HL-60 (cell line): ENCODE measurements around the gene SLIRP.

Source experiments
- DNase-seq, 2 experiments: peaks; one replicate each; pipeline ENCODE4 v3.0.0-alpha.2; 2010 to 2020; ENCODE audit warnings: low read depth in 1 of 2, low spot score in 1 of 2
- H3K27ac ChIP-seq: fragments of 250-450 bp; sonication (Bioruptor Pico); replicated peaks from 2 replicates; pipeline ENCODE4 v1.5.1; 2020; ENCODE audit warnings: mild to moderate bottlenecking, moderate library complexity
- H3K27me3 ChIP-seq: fragments of 250-450 bp; sonication (Bioruptor Pico); 2 replicates; pipeline ENCODE4 v1.5.1; 2021; ENCODE audit warnings: mild to moderate bottlenecking, moderate library complexity; ENCODE audit not compliant: insufficient read depth, poor library complexity, severe bottlenecking
- H3K4me3 ChIP-seq: replicated peaks from 2 replicates; pipeline ENCODE4 v1.5.1; 2011; ENCODE audit warnings: mild to moderate bottlenecking, control low read depth, low read length; ENCODE audit not compliant: insufficient read depth
- GABPA ChIP-seq: IDR thresholded peaks from 2 replicates; pipeline ENCODE4 v1.6.1; 2012; ENCODE audit warnings: low read depth
- POLR2AphosphoS5 ChIP-seq: IDR thresholded peaks from 2 replicates; pipeline ENCODE4 v1.6.1; 2012; ENCODE audit warnings: low read depth
- SPI1 ChIP-seq: IDR thresholded peaks from 2 replicates; pipeline ENCODE4 v1.6.1; 2012; ENCODE audit warnings: low read depth, mild to moderate bottlenecking, borderline replicate concordance
- TF ChIP-seq, protein P1 (sequence below): IDR thresholded peaks from 2 replicates; pipeline ENCODE4 v1.6.1; 2012; ENCODE audit warnings: low read depth; ENCODE audit not compliant: insufficient replicate concordance
- TF ChIP-seq, protein P2 (sequence below): IDR thresholded peaks from one replicate; pipeline ENCODE4 v1.5.1; 2011; ENCODE audit warnings: low read length, control low read depth, inconsistent platforms; ENCODE audit not compliant: insufficient read depth

Gene SLIRP

DNA sequence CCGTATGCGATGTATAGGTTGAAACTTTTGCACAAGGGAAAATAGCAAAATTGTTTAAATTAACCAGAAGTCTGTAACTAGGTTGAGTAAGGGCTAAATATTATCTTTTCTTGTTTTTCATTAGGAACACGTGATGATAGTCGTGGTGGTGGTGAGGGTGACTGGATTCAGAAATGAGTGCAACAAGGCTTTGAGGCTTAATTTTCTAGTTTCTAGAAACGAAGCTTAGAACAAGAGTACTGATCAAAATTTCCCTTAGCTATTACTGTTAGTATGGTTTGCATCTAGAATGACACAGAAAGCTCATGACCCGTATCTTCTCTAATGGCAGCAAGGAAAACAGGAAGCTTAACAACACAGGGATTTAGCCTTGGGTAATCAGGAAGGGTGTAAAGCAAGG is 7.0 kb downstream of the SLIRP start:
- Histone ChIP-seq H3K27ac (no peak overlapping the region), H3K27me3 (no peaks in the 10 kb centered on the region), H3K4me3 (no peak overlapping the region)
- TF ChIP-seq, protein P1, sequence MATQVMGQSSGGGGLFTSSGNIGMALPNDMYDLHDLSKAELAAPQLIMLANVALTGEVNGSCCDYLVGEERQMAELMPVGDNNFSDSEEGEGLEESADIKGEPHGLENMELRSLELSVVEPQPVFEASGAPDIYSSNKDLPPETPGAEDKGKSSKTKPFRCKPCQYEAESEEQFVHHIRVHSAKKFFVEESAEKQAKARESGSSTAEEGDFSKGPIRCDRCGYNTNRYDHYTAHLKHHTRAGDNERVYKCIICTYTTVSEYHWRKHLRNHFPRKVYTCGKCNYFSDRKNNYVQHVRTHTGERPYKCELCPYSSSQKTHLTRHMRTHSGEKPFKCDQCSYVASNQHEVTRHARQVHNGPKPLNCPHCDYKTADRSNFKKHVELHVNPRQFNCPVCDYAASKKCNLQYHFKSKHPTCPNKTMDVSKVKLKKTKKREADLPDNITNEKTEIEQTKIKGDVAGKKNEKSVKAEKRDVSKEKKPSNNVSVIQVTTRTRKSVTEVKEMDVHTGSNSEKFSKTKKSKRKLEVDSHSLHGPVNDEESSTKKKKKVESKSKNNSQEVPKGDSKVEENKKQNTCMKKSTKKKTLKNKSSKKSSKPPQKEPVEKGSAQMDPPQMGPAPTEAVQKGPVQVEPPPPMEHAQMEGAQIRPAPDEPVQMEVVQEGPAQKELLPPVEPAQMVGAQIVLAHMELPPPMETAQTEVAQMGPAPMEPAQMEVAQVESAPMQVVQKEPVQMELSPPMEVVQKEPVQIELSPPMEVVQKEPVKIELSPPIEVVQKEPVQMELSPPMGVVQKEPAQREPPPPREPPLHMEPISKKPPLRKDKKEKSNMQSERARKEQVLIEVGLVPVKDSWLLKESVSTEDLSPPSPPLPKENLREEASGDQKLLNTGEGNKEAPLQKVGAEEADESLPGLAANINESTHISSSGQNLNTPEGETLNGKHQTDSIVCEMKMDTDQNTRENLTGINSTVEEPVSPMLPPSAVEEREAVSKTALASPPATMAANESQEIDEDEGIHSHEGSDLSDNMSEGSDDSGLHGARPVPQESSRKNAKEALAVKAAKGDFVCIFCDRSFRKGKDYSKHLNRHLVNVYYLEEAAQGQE: no peak
- TF ChIP-seq GABPA: no peak
- no peak for TF ChIP-seq POLR2AphosphoS5
- TF ChIP-seq SPI1: no peak
- TF ChIP-seq, protein P2, sequence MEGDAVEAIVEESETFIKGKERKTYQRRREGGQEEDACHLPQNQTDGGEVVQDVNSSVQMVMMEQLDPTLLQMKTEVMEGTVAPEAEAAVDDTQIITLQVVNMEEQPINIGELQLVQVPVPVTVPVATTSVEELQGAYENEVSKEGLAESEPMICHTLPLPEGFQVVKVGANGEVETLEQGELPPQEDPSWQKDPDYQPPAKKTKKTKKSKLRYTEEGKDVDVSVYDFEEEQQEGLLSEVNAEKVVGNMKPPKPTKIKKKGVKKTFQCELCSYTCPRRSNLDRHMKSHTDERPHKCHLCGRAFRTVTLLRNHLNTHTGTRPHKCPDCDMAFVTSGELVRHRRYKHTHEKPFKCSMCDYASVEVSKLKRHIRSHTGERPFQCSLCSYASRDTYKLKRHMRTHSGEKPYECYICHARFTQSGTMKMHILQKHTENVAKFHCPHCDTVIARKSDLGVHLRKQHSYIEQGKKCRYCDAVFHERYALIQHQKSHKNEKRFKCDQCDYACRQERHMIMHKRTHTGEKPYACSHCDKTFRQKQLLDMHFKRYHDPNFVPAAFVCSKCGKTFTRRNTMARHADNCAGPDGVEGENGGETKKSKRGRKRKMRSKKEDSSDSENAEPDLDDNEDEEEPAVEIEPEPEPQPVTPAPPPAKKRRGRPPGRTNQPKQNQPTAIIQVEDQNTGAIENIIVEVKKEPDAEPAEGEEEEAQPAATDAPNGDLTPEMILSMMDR: no peak
- DNase-seq: no peak

DNA sequence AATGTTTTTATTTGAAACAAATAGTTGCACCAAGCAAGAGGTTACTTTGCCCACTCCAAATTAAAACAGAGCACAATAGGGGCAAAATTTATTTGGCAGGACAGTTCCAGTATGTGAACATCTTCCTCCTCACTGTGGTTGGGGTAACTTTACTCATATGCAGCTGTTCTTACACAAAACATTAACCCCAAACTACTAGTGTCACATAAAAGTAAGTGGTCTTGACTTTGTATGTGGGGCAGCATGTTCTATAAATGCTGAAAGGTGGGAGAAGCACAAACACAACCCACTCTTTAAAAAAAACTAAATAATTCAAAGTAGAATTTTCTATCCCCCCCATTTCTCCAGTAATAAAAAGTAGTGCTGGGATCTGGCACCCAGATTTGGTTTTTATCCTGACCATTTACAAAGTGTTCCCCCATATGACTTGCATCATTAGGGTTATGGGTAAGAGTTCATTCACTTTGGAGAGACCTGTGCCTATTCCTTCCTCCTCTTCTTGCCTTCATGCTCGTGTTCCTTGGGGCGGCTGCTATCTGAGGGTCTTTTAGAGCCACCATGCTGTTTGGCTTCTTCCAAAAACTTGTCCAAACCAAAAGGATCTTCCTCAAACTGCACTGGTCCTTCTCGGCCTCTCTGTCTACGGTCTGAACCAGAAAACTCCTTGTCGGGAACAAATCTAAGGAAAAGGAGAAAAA is 9.9 kb downstream of the SLIRP start:
- no peaks in the 10 kb centered on the region for H3K27me3 ChIP-seq
- no peak overlapping the region for H3K27ac ChIP-seq
- no peak for DNase-seq
- TF ChIP-seq POLR2AphosphoS5: no peak
- TF ChIP-seq SPI1: no peak
- TF ChIP-seq, protein P2: no peak
- TF ChIP-seq GABPA: no peak
- TF ChIP-seq, protein P1: no peak
- H3K4me3 ChIP-seq: no peak overlapping the region

DNA sequence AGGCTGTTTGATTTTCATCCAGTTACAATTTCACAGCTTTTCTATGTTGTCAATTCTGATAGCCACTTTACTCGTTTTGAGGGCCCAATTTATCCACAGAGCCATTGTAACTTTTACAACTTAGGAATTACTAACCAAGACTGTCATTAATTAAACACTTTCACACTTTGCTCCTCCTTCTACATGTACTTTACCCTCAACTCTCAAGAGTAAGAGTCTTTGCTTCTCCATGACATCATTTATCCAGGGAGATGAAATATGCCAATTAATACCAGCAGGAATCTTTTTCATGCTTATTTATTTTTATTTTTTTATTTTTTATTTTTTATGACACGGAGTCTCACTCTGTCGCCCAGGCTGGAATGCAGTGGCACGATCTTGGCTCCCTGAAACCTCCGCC is 13.5 kb downstream of the SLIRP start:
- DNase-seq: no peak
- Histone ChIP-seq H3K27ac (no peak overlapping the region), H3K27me3 (no peaks in the 10 kb centered on the region), H3K4me3 (no peak overlapping the region)
- TF ChIP-seq, protein P2: no peak
- TF ChIP-seq SPI1 (no peak), POLR2AphosphoS5 (no peak), GABPA (no peak)
- TF ChIP-seq, protein P1: no peak
